ENCODE measurements around the gene FTCDNL1. TPM values are rescaled to one million over a fixed set of nuclear protein-coding genes. Genes with fewer than 3 reads are reported as not detected.

Gene FTCDNL1
- polyA plus RNA-seq, 3 donors: 2.4 to 7.3 (median 4.1) TPM

GRCh38 chr2:199869653-199870052 lies 18.7 kb upstream of the FTCDNL1 start:
- Mint-ChIP-seq H3K4me3 (no peak overlapping the region), H3K27me3 (ENCODE audit: low read depth in 3 of 3) (peaks cover 2 to 3% (median 2%) of the 10 kb centered on the region in 3 donors), H3K27ac (no peak overlapping the region), H3K9me3 (peaks cover 5 to 13% (median 10%) of the 10 kb centered on the region in 7 donors), H3K36me3 (no peaks in the 10 kb centered on the region), H3K4me1 (peaks cover 2% of the 10 kb centered on the region)
- TF ChIP-seq CTCF (IDR thresholded peaks at IDR 0.05): no peak
- Histone ChIP-seq H4K20me1 (ENCODE audit: insufficient read depth, low read length) (no peaks in the 10 kb centered on the region), H3K4me1 (ENCODE audit: control insufficient read depth in 1 of 2, insufficient read depth in 2 of 2, low read length in 2 of 2) (no peaks in the 10 kb centered on the region), H3K27ac (ENCODE audit: low read depth in 1 of 2, low read length in 2 of 2) (no peak overlapping the region), H3K9me3 (replicated peaks in 1 of 2; ENCODE audit: control insufficient read depth in 1 of 2, insufficient read depth in 1 of 2, low read length in 2 of 2) (peaks cover 9 to 10% of the 10 kb centered on the region in 2 donors), H3K36me3 (replicated peaks in 1 of 2; ENCODE audit: control insufficient read depth in 1 of 2, insufficient read depth in 2 of 2, low read length in 2 of 2) (no peaks in the 10 kb centered on the region), H3K79me2 (ENCODE audit: insufficient read depth, low read length) (no peaks in the 10 kb centered on the region), H3K4me3 (replicated peaks in 1 of 3; ENCODE audit: low read depth in 2 of 3, low read length in 3 of 3) (no peak overlapping the region), H3K4me2 (replicated peaks; ENCODE audit: extremely low read depth, low read length, poor library complexity, severe bottlenecking) (no peak overlapping the region), H3K9ac (ENCODE audit: insufficient read depth, low read length, poor library complexity, severe bottlenecking) (no peak overlapping the region), H2AFZ (ENCODE audit: insufficient read depth, low read depth, low read length, poor library complexity, severe bottlenecking) (no peak overlapping the region), H3K27me3 (ENCODE audit: control insufficient read depth in 2 of 2, insufficient read depth in 2 of 2, low read length in 2 of 2) (no peaks in the 10 kb centered on the region)
- DNase-seq: no peak
- 100% methylated on average over 1 of the region's 1 CpG for WGBS (ENCODE audit: insufficient coverage)
- intact Hi-C loops (cut with micrococcal nuclease): no loop called here

- Mint-ChIP-seq H3K36me3 (no peaks in the 10 kb centered on the region), H3K4me3 (no peak overlapping the region), H3K27me3 (ENCODE audit: low read depth in 3 of 3) (peaks cover 2 to 3% (median 2%) of the 10 kb centered on the region in 3 donors), H3K4me1 (peaks cover 2% of the 10 kb centered on the region), H3K9me3 (peaks cover 3 to 8% (median 5%) of the 10 kb centered on the region in 7 donors), H3K27ac (no peak overlapping the region)
- H4K20me1 ChIP-seq (ENCODE audit: insufficient read depth, low read length): no peaks in the 10 kb centered on the region
- no peak for TF ChIP-seq CTCF (IDR thresholded peaks at IDR 0.05)
- H3K79me2 ChIP-seq (ENCODE audit: insufficient read depth, low read length): no peaks in the 10 kb centered on the region
- peaks cover 5 to 8% of the 10 kb centered on the region in 2 donors for H3K9me3 ChIP-seq (replicated peaks in 1 of 2; ENCODE audit: control insufficient read depth in 1 of 2, insufficient read depth in 1 of 2, low read length in 2 of 2)
- no peak overlapping the region for H2AFZ ChIP-seq (ENCODE audit: insufficient read depth, low read depth, low read length, poor library complexity, severe bottlenecking)
- H3K27ac ChIP-seq (ENCODE audit: low read depth in 1 of 2, low read length in 2 of 2): no peak overlapping the region
- WGBS (ENCODE audit: insufficient coverage): no CpG with 5 or more reads among the region's 1 CpG
- H3K36me3 ChIP-seq (replicated peaks in 1 of 2; ENCODE audit: control insufficient read depth in 1 of 2, insufficient read depth in 2 of 2, low read length in 2 of 2): no peaks in the 10 kb centered on the region
- H3K4me3 ChIP-seq (replicated peaks in 1 of 3; ENCODE audit: low read depth in 2 of 3, low read length in 3 of 3): no peak overlapping the region
- no peaks in the 10 kb centered on the region for H3K27me3 ChIP-seq (ENCODE audit: control insufficient read depth in 2 of 2, insufficient read depth in 2 of 2, low read length in 2 of 2)
- no peak overlapping the region for H3K9ac ChIP-seq (ENCODE audit: insufficient read depth, low read length, poor library complexity, severe bottlenecking)
- no peak for DNase-seq
- intact Hi-C loops (cut with micrococcal nuclease): no loop called here
- no peak overlapping the region for H3K4me2 ChIP-seq (replicated peaks; ENCODE audit: extremely low read depth, low read length, poor library complexity, severe bottlenecking)
- H3K4me1 ChIP-seq (ENCODE audit: control insufficient read depth in 1 of 2, insufficient read depth in 2 of 2, low read length in 2 of 2): no peaks in the 10 kb centered on the region
These were observed 18.2 kb upstream of the FTCDNL1 start for GRCh38 chr2:199869227-199869541.

Data from CD14-positive monocyte (primary cell).